ENCODE results near the gene CDH13. TPM values are rescaled to one million over a fixed set of nuclear protein-coding genes. Genes with fewer than 3 reads are reported as not detected.
A peak's percentile ranks its signal among the peaks of the same experiment; 100 is the strongest.

Gene CDH13
- total and polyA plus RNA-seq, 2 donors (not counting 3 experiments of a cell fraction or from before 2014, with no cell fraction given), result 96.6 to 124 TPM

DNA sequence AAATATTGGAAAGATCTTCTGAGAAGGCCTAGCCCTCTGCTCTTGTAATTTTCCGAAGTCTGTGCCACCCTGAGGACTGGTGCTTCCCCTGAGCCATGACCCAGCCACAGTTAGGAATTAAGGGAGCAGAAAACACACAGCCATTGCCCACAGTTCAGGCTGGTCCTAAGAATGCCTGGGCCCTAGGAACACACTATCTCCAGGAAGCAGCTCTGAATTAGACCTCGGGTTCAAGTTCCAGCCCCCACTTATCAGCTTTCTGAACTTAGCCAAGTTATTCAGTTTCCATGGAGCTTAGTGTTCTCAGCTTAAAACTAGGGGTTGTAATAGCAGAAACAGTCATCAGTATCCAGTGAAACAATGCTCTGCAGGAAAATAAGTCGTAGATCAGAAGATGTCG is 56.0 kb downstream of the CDH13 start:
- CTCF ChIA-PET, result interaction anchor here (0.9 to 1.6 kb wide), 2 partner anchors 16 to 17 kb away, joined by 3 to 6 read pairs; no protein-coding TSS in a partner anchor
- H3K79me2 ChIP-seq (ENCODE audit: control insufficient read depth, insufficient read depth, low read length), result no peaks in the 10 kb centered on the region
- dilution Hi-C loops (cut with MboI; ENCODE audit: extremely low pct_ligation_motif_present, low sequenced_read_pairs), result no loop called here

DNA sequence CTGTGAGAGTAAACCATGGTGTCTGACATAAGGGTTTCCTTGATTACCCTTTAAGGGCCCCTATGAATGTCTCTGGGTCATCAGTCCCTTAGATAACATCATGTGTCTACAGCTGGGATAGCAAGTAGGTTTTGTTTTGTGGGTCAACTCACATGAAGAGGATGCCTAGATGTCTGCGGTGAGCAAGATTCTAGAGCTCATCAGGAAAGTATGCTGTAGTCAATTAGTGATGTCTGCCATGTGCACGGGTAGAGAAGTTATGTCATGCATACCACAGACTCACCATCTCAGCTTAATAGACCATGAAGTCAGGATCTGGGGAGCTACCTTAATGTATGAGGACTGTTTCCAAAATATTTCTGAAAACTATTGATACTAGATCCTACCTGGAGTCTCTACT is 57.5 kb downstream of the CDH13 start:
- no peaks in the 10 kb centered on the region for H3K79me2 ChIP-seq (ENCODE audit: control insufficient read depth, insufficient read depth, low read length)
- no peaks in the 10 kb centered on the region for H4K20me1 ChIP-seq (replicated peaks; ENCODE audit: control insufficient read depth, extremely low read depth, insufficient read depth, low read length)
- no TSS peak for BruUV-seq (replicated peaks)
- FAIRE-seq, result no peak
- H3K9ac ChIP-seq (replicated peaks; ENCODE audit: extremely low read depth, insufficient read depth, low read length), result no peak overlapping the region
- ChIA-PET POLR2A (no interaction called here), CTCF (interaction anchor here (0.8 to 1.0 kb wide), 2 partner anchors 16 to 29 kb away, joined by 3 read pairs; no protein-coding TSS in a partner anchor)
- DNase-seq (ENCODE audit: low read depth, low spot score), result no peak
- intact Hi-C loops (cut with micrococcal nuclease) (no loop called here), dilution Hi-C loops (cut with MboI; ENCODE audit: extremely low pct_ligation_motif_present, low sequenced_read_pairs) (no loop called here)
- H3K9me3 ChIP-seq (replicated peaks; ENCODE audit: control insufficient read depth, insufficient read depth, low read length), result no peaks in the 10 kb centered on the region
- TF ChIP-seq, protein P1, sequence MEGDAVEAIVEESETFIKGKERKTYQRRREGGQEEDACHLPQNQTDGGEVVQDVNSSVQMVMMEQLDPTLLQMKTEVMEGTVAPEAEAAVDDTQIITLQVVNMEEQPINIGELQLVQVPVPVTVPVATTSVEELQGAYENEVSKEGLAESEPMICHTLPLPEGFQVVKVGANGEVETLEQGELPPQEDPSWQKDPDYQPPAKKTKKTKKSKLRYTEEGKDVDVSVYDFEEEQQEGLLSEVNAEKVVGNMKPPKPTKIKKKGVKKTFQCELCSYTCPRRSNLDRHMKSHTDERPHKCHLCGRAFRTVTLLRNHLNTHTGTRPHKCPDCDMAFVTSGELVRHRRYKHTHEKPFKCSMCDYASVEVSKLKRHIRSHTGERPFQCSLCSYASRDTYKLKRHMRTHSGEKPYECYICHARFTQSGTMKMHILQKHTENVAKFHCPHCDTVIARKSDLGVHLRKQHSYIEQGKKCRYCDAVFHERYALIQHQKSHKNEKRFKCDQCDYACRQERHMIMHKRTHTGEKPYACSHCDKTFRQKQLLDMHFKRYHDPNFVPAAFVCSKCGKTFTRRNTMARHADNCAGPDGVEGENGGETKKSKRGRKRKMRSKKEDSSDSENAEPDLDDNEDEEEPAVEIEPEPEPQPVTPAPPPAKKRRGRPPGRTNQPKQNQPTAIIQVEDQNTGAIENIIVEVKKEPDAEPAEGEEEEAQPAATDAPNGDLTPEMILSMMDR (IDR thresholded peaks at IDR 0.05; ENCODE audit: extremely low read depth in 1 of 2, insufficient read depth in 1 of 2, low read depth in 1 of 2, low read length in 2 of 2), result no peak
- TF ChIP-seq POLR2A (IDR thresholded peaks at IDR 0.05; ENCODE audit: low read depth, low read length) (no peak), MYC (IDR thresholded peaks at IDR 0.05; ENCODE audit: low read depth, low read length) (no peak), FOS (IDR thresholded peaks at IDR 0.05; ENCODE audit: borderline replicate concordance, insufficient read depth, low read length) (no peak), GATA2 (IDR thresholded peaks at IDR 0.05; ENCODE audit: insufficient read depth, insufficient read length, low read depth, low read length) (no peak), JUN (IDR thresholded peaks at IDR 0.05; ENCODE audit: borderline replicate concordance, insufficient read depth, insufficient read length, low read depth) (no peak), POLR2AphosphoS5 (IDR thresholded peaks at IDR 0.05; ENCODE audit: insufficient read depth, low read depth, low read length) (no peak), EZH2 (IDR thresholded peaks at IDR 0.05; ENCODE audit: borderline replicate concordance, low read depth, low read length, severe bottlenecking) (no peak)
- TF ChIP-seq, protein P2, sequence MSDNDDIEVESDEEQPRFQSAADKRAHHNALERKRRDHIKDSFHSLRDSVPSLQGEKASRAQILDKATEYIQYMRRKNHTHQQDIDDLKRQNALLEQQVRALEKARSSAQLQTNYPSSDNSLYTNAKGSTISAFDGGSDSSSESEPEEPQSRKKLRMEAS (IDR thresholded peaks at IDR 0.05; ENCODE audit: insufficient read depth, insufficient read length), result no peak
- H3K4me3 ChIP-seq (replicated peaks in 1 of 3; ENCODE audit: insufficient read depth in 1 of 3, low read depth in 1 of 3, low read length in 3 of 3), result no peak overlapping the region
- no peak overlapping the region for H3K27ac ChIP-seq (ENCODE audit: insufficient read depth, low read depth, low read length)
- H3K4me1 ChIP-seq (ENCODE audit: control insufficient read depth, extremely low read depth, insufficient read depth, low read length), result peaks cover 2% of the 10 kb centered on the region
- no peaks in the 10 kb centered on the region for H3K27me3 ChIP-seq (ENCODE audit: control insufficient read depth in 2 of 2, insufficient read depth in 2 of 2, low read length in 2 of 2)
- H3K9me1 ChIP-seq (replicated peaks; ENCODE audit: control insufficient read depth, extremely low read depth, insufficient read depth, low read length), result no peaks in the 10 kb centered on the region
- H3K36me3 ChIP-seq (ENCODE audit: control insufficient read depth in 2 of 2, extremely low read depth in 1 of 2, insufficient read depth in 2 of 2, low read length in 2 of 2), result no peaks in the 10 kb centered on the region
- no peak overlapping the region for H2AFZ ChIP-seq (ENCODE audit: low read depth, low read length)
- H3K4me2 ChIP-seq (ENCODE audit: insufficient read depth, low read length), result no peak overlapping the region

More for the DNA sequence above, 56.0 kb downstream of the CDH13 start:
- H4K20me1 ChIP-seq (replicated peaks; ENCODE audit: control insufficient read depth, extremely low read depth, insufficient read depth, low read length), result no peaks in the 10 kb centered on the region
- intact Hi-C loops (cut with micrococcal nuclease), result no loop called here
- H3K9ac ChIP-seq (replicated peaks; ENCODE audit: extremely low read depth, insufficient read depth, low read length), result no peak overlapping the region
- H3K36me3 ChIP-seq (ENCODE audit: control insufficient read depth in 2 of 2, extremely low read depth in 1 of 2, insufficient read depth in 2 of 2, low read length in 2 of 2), result no peaks in the 10 kb centered on the region
- no peaks in the 10 kb centered on the region for H3K9me3 ChIP-seq (replicated peaks; ENCODE audit: control insufficient read depth, insufficient read depth, low read length)
- H3K4me3 ChIP-seq (replicated peaks in 1 of 3; ENCODE audit: insufficient read depth in 1 of 3, low read depth in 1 of 3, low read length in 3 of 3), result no peak overlapping the region
- BruUV-seq (replicated peaks), result no TSS peak
- POLR2A ChIA-PET, result no interaction called here
- no peaks in the 10 kb centered on the region for H3K27me3 ChIP-seq (ENCODE audit: control insufficient read depth in 2 of 2, insufficient read depth in 2 of 2, low read length in 2 of 2)
- peaks cover 2% of the 10 kb centered on the region for H3K4me1 ChIP-seq (ENCODE audit: control insufficient read depth, extremely low read depth, insufficient read depth, low read length)
- H3K4me2 ChIP-seq (ENCODE audit: insufficient read depth, low read length), result no peak overlapping the region
- H2AFZ ChIP-seq (ENCODE audit: low read depth, low read length), result no peak overlapping the region
- H3K9me1 ChIP-seq (replicated peaks; ENCODE audit: control insufficient read depth, extremely low read depth, insufficient read depth, low read length), result no peaks in the 10 kb centered on the region
- H3K27ac ChIP-seq (ENCODE audit: insufficient read depth, low read depth, low read length), result no peak overlapping the region
- FAIRE-seq, result peak; percentile 78
- no peak for TF ChIP-seq POLR2AphosphoS5 (IDR thresholded peaks at IDR 0.05; ENCODE audit: insufficient read depth, low read depth, low read length)
- TF ChIP-seq, protein P2 (IDR thresholded peaks at IDR 0.05; ENCODE audit: insufficient read depth, insufficient read length), result no peak
- DNase-seq (ENCODE audit: low read depth, low spot score), result peak; percentile 83

All from endothelial cell of umbilical vein (primary cell).